Liver (tissue), 9 donors: Measurements from ENCODE around the gene PLCE1. TPM values are rescaled to one million over a fixed set of nuclear protein-coding genes. Genes with fewer than 3 reads are reported as not detected.

Experiments used
- DNase-seq: peaks from one replicate; pipeline ENCODE4 v3.0.0-alpha.2; 2017; ENCODE audit warnings: low spot score
- H3K27ac ChIP-seq, 2 donors: one replicate each; pipeline ENCODE4 v1.7.0; 2013; ENCODE audit warnings: inconsistent platforms in 2 of 2, low read length in 2 of 2, control low read depth in 1 of 2, low read depth in 1 of 2, mild to moderate bottlenecking in 1 of 2
- H3K27me3 ChIP-seq, 4 donors: one replicate each; pipeline versions ENCODE4 v1.6.1 to v1.7.0; 2013; ENCODE audit warnings: low read length in 3 of 4, inconsistent platforms in 1 of 4, mild to moderate bottlenecking in 1 of 4, moderate library complexity in 1 of 4; ENCODE audit not compliant: control insufficient read depth in 4 of 4, insufficient read depth in 4 of 4
- H3K36me3 ChIP-seq, 4 donors: one replicate each; pipeline versions ENCODE4 v1.6.1 to v1.7.0; 2013; ENCODE audit warnings: low read length in 3 of 4, mild to moderate bottlenecking in 3 of 4, low read depth in 1 of 4, moderate library complexity in 1 of 4; ENCODE audit not compliant: control insufficient read depth in 4 of 4, insufficient read depth in 3 of 4
- H3K4me1 ChIP-seq, 4 donors: one replicate each; pipeline versions ENCODE4 v1.6.1 to v1.7.0; 2013; ENCODE audit warnings: low read length in 3 of 4, mild to moderate bottlenecking in 3 of 4, moderate library complexity in 1 of 4; ENCODE audit not compliant: control insufficient read depth in 4 of 4, insufficient read depth in 4 of 4
- H3K4me3 ChIP-seq, 3 donors: one replicate each; pipeline versions ENCODE4 v1.6.1 to v1.7.0; 2013; ENCODE audit warnings: low read length in 3 of 3, control low read depth in 1 of 3, low read depth in 1 of 3, mild to moderate bottlenecking in 1 of 3
- H3K9ac ChIP-seq, 2 donors: one replicate each; pipeline ENCODE4 v1.7.0; 2013; ENCODE audit warnings: low read length in 2 of 2, mild to moderate bottlenecking in 2 of 2, moderate library complexity in 2 of 2, control low read depth in 1 of 2, low read depth in 1 of 2
- H3K9me3 ChIP-seq, 4 donors: one replicate each; pipeline versions ENCODE4 v1.6.1 to v1.7.0; 2013; ENCODE audit warnings: low read length in 3 of 4; ENCODE audit not compliant: control insufficient read depth in 4 of 4
- ATF3 ChIP-seq: IDR thresholded peaks from 2 replicates; pipeline ENCODE4 v1.6.1; 2016; ENCODE audit warnings: antibody characterized with exemption
- CTCF ChIP-seq: fragments of 150-350 bp; IDR thresholded peaks from 2 replicates; pipeline ENCODE4 v1.5.1; 2017; ENCODE audit warnings: improper control_type of control experiment, low read depth, low read length; ENCODE audit not compliant: missing input control
- EGR1 ChIP-seq, 2 donors: IDR thresholded peaks; 2 replicates each; pipeline ENCODE4 v1.6.1; 2016 to 2018; ENCODE audit warnings: antibody characterized with exemption in 2 of 2, low read depth in 2 of 2
- FOXA1 ChIP-seq: IDR thresholded peaks from 2 replicates; pipeline ENCODE4 v1.6.1; 2016; ENCODE audit warnings: antibody characterized with exemption
- FOXA2 ChIP-seq: IDR thresholded peaks from 2 replicates; pipeline ENCODE4 v1.6.1; 2016; ENCODE audit warnings: antibody characterized with exemption
- GABPA ChIP-seq, 2 donors: IDR thresholded peaks in 1 of 2; conservative IDR thresholded peaks in 1 of 2; 2 replicates each; pipeline ENCODE4 v1.6.1; 2016; ENCODE audit warnings: antibody characterized with exemption in 2 of 2, mild to moderate bottlenecking in 1 of 2, moderate library complexity in 1 of 2
- HNF4A ChIP-seq, 2 donors: conservative IDR thresholded peaks; 2 replicates each; pipeline ENCODE4 v1.6.1; 2016; ENCODE audit warnings: antibody characterized with exemption in 2 of 2, mild to moderate bottlenecking in 2 of 2
- JUND ChIP-seq, 2 donors: IDR thresholded peaks; 2 replicates each; pipeline ENCODE4 v1.6.1; 2016; ENCODE audit warnings: antibody characterized with exemption in 2 of 2
- NR2F2 ChIP-seq: IDR thresholded peaks from 2 replicates; pipeline ENCODE4 v1.6.1; 2016; ENCODE audit warnings: antibody characterized with exemption
- RAD21 ChIP-seq, 2 donors: IDR thresholded peaks; 2 replicates each; pipeline ENCODE4 v1.6.1; 2016; ENCODE audit warnings: antibody characterized with exemption in 2 of 2, mild to moderate bottlenecking in 2 of 2
- RXRA ChIP-seq, 2 donors: IDR thresholded peaks; 2 replicates each; pipeline ENCODE4 v1.6.1; 2017 to 2018; ENCODE audit warnings: antibody characterized with exemption in 2 of 2, mild to moderate bottlenecking in 1 of 2
- SP1 ChIP-seq: IDR thresholded peaks from 2 replicates; pipeline ENCODE4 v1.6.1; 2018; ENCODE audit warnings: antibody characterized with exemption, mild to moderate bottlenecking
- TAF1 ChIP-seq: conservative IDR thresholded peaks from 2 replicates; pipeline ENCODE4 v1.6.1; 2016; ENCODE audit warnings: antibody characterized with exemption, mild to moderate bottlenecking
- YY1 ChIP-seq: IDR thresholded peaks from 2 replicates; pipeline ENCODE4 v1.6.1; 2016; ENCODE audit warnings: antibody characterized with exemption, mild to moderate bottlenecking
- ZBTB33 ChIP-seq: IDR thresholded peaks from 2 replicates; pipeline ENCODE4 v1.6.1; 2016; ENCODE audit warnings: antibody characterized with exemption
- WGBS: extraction: QIAGEN DNeasy Blood & Tissue Kit; methylation state at CpG from one replicate; pipeline ENCODE4 v1.1.7; 2013; 5-methylcytosine and 5-hydroxymethylcytosine counted together
- polyA plus RNA-seq, 2 donors: library from polyadenylated mRNA; stranded (reverse) in 1 of 2; unstranded in 1 of 2; fragments of 200-250 nt in 1 of 2; fragments of >200 nt in 1 of 2; fragmentation: Nextera tagmentation in 1 of 2; extraction: Ambion mirVana in 1 of 2; gene quantifications; one replicate each; pipeline versions ENCODE4 v1.2.1 to v1.2.3, GENCODE V29; 2013 to 2015
- total RNA-seq, 2 donors: library from RNA; depleted of rRNA; stranded (reverse); fragments of >200 nt; gene quantifications; one replicate each; pipeline ENCODE4 v1.2.3, GENCODE V29; 2014
- TF ChIP-seq, protein P1 (sequence below): IDR thresholded peaks from 2 replicates; pipeline ENCODE4 v1.6.1; 2016; ENCODE audit warnings: antibody characterized with exemption
- donor health status: healthy.
- donor health status: healthy.
- donor health status: healthy.
- donor health status: healthy.
- donor health status: healthy.

The PLCE1 gene
- total and polyA plus RNA-seq, 4 donors, result 0.23 to 0.75 (median 0.39) TPM

GRCh38 chr10:93993414-93993781, 333 bp upstream of the PLCE1 start:
- H3K4me1 ChIP-seq, result peaks cover 3 to 12% (median 8%) of the 10 kb centered on the region in 4 donors
- peaks cover 0 to 2% (median 0%) of the 10 kb centered on the region in 4 donors for H3K9me3 ChIP-seq
- no peak overlapping the region for H3K9ac ChIP-seq
- H3K27ac ChIP-seq, result no peak overlapping the region
- no peaks in the 10 kb centered on the region for H3K36me3 ChIP-seq
- TF ChIP-seq SP1 (no peak), FOXA1 (no peak), FOXA2 (no peak), GABPA (IDR thresholded peaks at IDR 0.05 in 1 of 2, conservative IDR thresholded peaks at IDR 0.05 in 1 of 2) (no peak), JUND (IDR thresholded peaks at IDR 0.05) (no peak), ATF3 (no peak), CTCF (no peak), NR2F2 (no peak), RAD21 (IDR thresholded peaks at IDR 0.05) (no peak), TAF1 (no peak), RXRA (IDR thresholded peaks at IDR 0.05) (no peak), HNF4A (conservative IDR thresholded peaks at IDR 0.05) (no peak), EGR1 (IDR thresholded peaks at IDR 0.05; ENCODE audit: low read depth in 2 of 2) (no peak), YY1 (no peak)
- TF ChIP-seq, protein P1, sequence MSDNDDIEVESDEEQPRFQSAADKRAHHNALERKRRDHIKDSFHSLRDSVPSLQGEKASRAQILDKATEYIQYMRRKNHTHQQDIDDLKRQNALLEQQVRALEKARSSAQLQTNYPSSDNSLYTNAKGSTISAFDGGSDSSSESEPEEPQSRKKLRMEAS, result no peak
- H3K27me3 ChIP-seq, result peaks cover 0 to 17% (median 3%) of the 10 kb centered on the region in 4 donors
- no peak for DNase-seq
- WGBS, result 8% methylated on average over 25 of the region's 25 CpGs
- peak overlapping the region in 2 of 3 donors; percentile 24 to 68 for H3K4me3 ChIP-seq

GRCh38 chr10:93994438-93994801, 689 bp downstream of the PLCE1 start:
- peaks cover 0 to 13% (median 3%) of the 10 kb centered on the region in 4 donors for H3K27me3 ChIP-seq
- H3K36me3 ChIP-seq, result no peaks in the 10 kb centered on the region
- H3K4me1 ChIP-seq, result peaks cover 3 to 12% (median 8%) of the 10 kb centered on the region in 4 donors
- TF ChIP-seq RXRA (IDR thresholded peaks at IDR 0.05) (no peak), NR2F2 (no peak), GABPA (IDR thresholded peaks at IDR 0.05 in 1 of 2, conservative IDR thresholded peaks at IDR 0.05 in 1 of 2) (no peak), ZBTB33 (no peak), RAD21 (IDR thresholded peaks at IDR 0.05) (no peak), EGR1 (IDR thresholded peaks at IDR 0.05; ENCODE audit: low read depth in 2 of 2) (no peak)
- no peak overlapping the region for H3K9ac ChIP-seq
- no peak overlapping the region for H3K27ac ChIP-seq
- WGBS, result 22% methylated on average over 12 of the region's 12 CpGs
- DNase-seq, result no peak
- H3K4me3 ChIP-seq, result peak overlapping the region; percentile 16 to 68 (median 60)
- H3K9me3 ChIP-seq, result peaks cover 0 to 2% (median 0%) of the 10 kb centered on the region in 4 donors
